TTC549 (cell line): ENCODE measurements around the gene TMX1.

Experiments
- FAIRE-seq: peaks from 2 replicates; lab custom pipeline; 2012; peaks lifted over from hg19 to GRCh38; lab: Jason Lieb, UNC

Gene TMX1

GRCh38 chr14:51242545-51243490 is 2.8 kb downstream of the TMX1 start:
- no peak for FAIRE-seq

- no peak for FAIRE-seq
Measured at GRCh38 chr14:51244591-51244990, 4.5 kb downstream of the TMX1 start.

GRCh38 chr14:51246032-51246431 is 6.0 kb downstream of the TMX1 start:
- FAIRE-seq, result no peak

- FAIRE-seq, result no peak
Measured at GRCh38 chr14:51248016-51248987, 8.3 kb downstream of the TMX1 start.

- FAIRE-seq, result no peak
Measured at GRCh38 chr14:51251486-51251885, 11.4 kb downstream of the TMX1 start.

GRCh38 chr14:51253880-51254279 is 13.8 kb downstream of the TMX1 start:
- FAIRE-seq, result no peak

- no peak for FAIRE-seq
Measured at GRCh38 chr14:51258280-51258679, 18.2 kb downstream of the TMX1 start.

- FAIRE-seq, result peak; percentile 67
Measured at GRCh38 chr14:51258788-51259187, 18.7 kb downstream of the TMX1 start.

GRCh38 chr14:51260225-51260624 is 20.2 kb downstream of the TMX1 start:
- no peak for FAIRE-seq

- FAIRE-seq, result no peak
Measured at GRCh38 chr14:51261151-51261550, 21.1 kb downstream of the TMX1 start.

GRCh38 chr14:51262868-51263267 is 22.8 kb downstream of the TMX1 start:
- FAIRE-seq, result no peak

GRCh38 chr14:51269634-51270033 is 29.6 kb downstream of the TMX1 start:
- FAIRE-seq, result no peak

GRCh38 chr14:51276605-51277004 is 36.6 kb downstream of the TMX1 start:
- no peak for FAIRE-seq

GRCh38 chr14:51277753-51278415 is 37.8 kb downstream of the TMX1 start:
- FAIRE-seq, result no peak

- FAIRE-seq, result no peak
Measured at GRCh38 chr14:51282517-51282916, 42.5 kb downstream of the TMX1 start.

GRCh38 chr14:51283402-51284085 is 43.5 kb downstream of the TMX1 start:
- FAIRE-seq, result peak; percentile 97

- no peak for FAIRE-seq
Measured at GRCh38 chr14:51284241-51284640, 44.2 kb downstream of the TMX1 start.

- FAIRE-seq, result no peak
Measured at GRCh38 chr14:51285120-51285519, 45.1 kb downstream of the TMX1 start.

GRCh38 chr14:51289169-51289568 is 49.1 kb downstream of the TMX1 start:
- FAIRE-seq, result no peak

- FAIRE-seq, result no peak
Measured at GRCh38 chr14:51290132-51290531, 50.1 kb downstream of the TMX1 start.

GRCh38 chr14:51291016-51291415 is 51.0 kb downstream of the TMX1 start:
- FAIRE-seq, result no peak
